Stimulated activated CD4-positive, alpha-beta T cell treated with anti-CD3 and anti-CD28 coated beads, TNF-alpha, amount 100 ng/mL, for 48 hours (primary cell): ENCODE data around the gene VAV1.
"Not testable (repeated sequence)": the region's sequence is repeated elsewhere in the genome, so short reads cannot be mapped to it uniquely, and the experiment has no call there.

Source experiments
- DNase-seq, 3 donors: peaks; one replicate each; pipeline ENCODE4 v3.0.0-alpha.2; 2020; ENCODE audit warnings: low read depth in 3 of 3

The VAV1 gene

DNA sequence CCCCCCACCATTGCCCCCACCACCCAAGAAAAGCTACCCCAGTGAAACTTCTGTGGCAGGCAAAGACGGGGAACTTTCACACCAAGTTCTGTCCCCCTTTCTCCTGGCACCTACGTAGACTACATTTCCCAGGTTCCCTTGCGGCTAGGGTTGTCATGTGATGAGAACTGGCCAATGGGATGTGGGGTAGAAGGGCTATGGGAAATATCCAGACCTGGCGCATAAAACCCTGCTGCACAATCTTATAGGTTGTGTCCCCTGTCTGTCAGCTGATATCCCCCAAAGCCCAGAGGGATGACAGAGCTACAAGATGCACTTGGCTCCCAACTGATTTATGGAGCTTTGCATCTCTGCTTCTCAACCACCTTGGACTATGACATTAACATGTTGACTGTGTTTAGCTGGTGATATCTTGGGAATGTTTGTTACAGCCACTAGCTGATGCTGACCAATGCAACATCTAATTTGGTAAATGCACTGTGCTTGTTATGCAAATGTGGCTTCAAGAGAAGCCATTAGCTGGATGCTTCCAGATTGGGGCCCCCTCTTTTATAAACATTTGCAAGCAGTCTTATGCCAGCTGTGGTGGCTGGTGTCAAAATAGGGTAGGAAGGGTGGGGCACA is 11.3 kb upstream of the VAV1 start:
- DNase-seq, result no peak

DNA sequence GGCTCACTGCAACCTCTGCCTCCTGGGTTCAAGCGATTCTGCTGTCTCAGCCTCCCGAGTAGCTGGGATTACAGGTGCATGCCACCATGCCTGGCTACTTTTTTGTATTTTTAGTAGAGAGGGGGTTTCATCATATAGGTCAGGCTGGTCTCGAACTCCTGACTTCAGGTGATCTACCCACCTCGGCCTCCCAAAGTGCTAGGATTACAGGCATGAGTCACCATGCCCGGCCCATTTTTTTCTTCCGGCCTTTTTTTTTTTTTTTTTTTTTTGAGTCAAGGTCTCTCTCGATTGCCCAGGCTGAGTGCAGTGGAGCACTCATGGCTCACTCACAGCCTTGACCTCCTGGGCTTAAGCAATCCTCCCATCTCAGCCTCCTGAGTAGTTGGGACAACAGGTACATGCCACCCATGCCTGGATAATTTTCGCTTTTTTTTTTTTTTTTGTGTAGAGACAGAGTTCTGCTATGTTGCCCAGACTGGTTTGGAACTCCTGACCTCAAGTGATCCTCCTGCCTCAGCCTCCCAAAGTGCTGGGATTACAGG is 10.2 kb upstream of the VAV1 start:
- DNase-seq, result not testable (repeated sequence)

DNA sequence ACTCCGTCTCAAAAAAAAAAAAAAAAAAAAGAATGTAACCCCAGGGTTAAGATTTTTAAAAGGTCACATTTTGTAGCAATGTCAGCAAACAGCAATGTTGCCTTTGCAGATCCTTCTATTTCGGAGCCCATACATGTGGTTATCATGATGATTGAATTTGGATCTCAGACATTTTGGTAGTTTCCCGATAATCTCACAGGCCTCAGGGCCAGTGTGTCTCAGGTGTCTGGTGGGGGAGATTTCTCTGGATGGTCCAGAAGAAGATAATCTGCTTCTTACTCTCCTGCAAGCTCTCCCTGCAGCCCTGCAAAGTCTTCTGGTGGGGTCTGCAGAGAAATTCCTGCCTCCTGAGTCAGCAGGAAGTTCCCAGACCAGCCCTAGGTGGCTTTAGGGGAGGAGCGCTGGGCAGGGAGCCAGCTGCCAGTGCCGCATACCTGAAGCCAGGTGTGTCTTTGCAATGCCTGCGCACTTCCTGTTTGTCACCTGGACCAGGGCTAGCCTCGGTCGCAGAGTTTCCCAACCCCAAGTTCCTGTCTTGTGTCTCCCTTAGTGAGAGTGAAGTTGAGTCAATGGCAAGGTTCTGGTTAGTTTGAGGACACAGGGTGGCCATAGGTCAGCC is 6.7 kb upstream of the VAV1 start:
- no peak for DNase-seq

DNA sequence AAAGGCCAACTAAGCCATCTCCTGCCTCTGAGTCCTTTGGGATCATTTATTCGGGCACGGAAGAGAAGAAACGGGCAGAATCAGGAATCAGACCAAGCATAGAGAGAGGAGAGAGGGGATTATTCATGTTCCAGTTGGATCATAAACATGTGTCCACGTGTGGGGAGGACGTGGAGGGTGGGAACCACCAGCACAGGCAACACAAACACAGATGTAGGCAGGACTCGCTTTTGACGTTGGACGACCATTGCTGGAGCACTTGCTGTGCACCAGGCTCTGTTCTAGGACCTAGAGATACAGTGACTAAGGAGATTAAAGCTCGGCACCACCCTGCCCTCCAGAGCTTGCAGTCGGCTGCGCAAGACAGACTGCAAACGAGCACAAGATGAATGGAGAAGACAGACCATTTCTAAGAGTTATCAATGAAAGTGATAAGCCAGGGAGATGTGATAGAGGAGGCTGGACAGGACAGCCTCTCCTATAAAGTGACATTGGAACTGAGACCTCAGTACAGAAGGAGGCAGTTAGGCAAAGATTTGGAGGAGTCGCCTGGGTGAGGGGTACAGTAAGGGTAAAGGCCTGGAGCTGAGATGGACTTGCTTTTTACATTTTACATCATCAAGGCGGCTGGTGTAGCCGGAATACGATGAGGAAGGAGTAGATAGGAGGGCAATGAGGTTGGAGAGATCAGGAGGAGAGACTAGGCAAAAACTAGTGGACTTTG is 6.0 kb upstream of the VAV1 start:
- no peak for DNase-seq

DNA sequence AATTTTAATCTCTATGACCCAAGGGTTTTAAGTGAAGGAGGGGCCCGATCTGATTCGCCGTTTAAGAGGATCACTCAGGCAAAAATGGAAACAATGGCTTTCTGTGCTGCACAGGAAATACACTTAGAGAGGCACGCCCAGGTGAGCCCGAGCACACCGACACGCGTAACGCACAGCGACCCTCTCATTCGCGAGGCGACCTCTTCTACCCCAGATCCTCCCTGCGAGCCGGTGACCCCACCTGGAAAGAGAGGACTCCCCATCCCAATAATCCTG is 5.5 kb upstream of the VAV1 start:
- DNase-seq, result no peak

DNA sequence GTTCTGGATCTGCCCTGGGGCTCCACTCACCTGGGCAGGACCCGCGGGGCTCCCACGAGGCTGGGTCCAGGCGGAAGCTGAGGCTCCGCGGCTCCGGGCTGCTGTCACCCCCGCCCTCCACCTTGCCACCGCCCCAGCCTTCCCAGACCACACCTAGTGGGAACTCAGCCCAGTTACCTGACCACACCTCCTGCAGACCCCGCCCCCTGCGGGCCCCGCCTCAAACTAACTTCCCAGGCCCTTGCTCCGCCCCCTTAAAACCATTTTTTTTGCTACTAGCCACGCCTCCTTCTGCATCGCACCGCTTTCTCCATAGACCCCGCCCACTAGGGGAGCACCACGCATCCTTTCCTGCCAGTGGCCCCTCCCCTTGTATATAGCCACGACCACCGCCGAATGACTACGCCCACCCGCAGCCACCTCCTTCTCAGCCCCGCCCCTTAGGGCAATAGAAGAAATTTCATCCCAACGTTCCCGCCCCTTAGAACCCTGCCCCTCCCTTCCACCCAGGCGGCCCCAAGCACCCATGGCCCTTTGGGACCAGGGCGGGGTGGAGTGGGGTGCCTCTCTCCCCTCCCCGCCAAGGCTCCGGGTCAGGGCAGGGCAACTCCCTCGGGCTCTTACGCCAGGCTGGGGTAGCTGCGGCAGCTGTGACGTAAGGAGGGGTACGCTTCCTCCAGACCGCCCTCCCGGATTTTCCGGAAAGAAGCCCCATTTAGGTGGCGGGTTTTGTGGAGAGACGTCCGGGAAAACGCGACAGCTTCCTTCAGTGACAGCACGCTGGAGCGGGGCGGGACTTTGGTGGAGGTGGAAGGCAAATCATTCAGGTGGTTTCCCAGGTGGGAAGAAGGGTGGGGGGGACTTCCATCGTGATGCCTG is 4.9 kb upstream of the VAV1 start, which contains the start of gene SH2D3A:
Gene SH2D3A (minus strand): TSS at position 79 of the 879 bp plus-strand sequence. CDS start 3,687 bp downstream, outside the sequence.
- peak; percentile 84 to 93 (median 92) for DNase-seq

DNA sequence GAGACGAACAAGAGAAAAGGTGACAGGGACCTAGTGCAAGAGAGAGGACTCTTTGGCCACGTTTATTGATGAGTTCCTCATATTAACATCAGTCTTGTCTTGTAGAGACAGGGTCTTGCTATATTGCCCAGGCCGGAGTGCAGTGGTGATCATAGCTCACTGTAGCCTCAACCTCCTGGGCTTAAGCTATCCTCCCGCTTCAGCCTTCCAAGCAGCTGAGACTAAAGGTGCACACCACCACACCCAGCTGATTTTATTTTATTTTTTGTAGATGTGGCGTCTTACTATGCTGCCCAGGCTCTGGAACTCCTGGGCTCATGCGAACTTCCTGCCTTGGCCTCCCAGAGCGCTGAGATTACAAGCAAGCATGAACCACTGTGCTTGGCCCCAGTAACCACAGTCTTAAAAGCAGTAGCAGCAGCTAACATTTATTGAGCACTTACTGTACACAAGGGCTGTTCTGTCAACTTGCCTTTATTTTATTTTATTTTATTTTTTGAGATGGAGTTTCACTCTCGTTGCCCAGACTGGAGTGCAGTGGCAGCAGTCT is 4.2 kb upstream of the VAV1 start:
- no peak for DNase-seq

DNA sequence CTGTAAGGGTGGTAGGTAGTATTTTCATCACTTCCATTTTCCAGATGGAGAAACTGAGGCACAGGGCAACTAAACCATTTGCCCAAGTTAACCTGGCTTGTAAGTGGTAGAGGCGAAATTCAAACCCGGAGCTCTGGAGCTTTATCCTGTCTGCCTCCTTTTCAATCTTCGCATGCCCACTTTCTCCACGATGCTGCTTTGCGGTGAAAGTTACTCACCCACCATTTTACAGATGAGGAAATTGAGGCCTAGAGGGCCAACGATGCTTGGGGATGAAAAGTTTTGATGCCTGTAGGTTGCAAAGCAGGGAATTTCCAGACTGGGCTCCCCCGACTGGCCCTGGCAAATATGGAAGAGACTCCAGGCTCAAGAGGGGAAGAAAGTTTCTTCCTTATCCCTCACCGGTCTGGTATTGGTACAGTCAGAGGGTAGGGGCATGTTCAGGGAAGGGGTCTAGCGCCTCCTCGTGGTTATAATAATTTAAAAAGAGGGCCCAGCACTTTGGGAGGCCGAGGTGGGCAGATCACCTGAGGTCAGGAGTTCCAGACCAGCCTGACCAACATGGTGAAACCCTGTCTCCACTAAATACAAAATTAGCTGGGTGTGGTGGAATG is 3.4 kb upstream of the VAV1 start:
- no peak for DNase-seq

DNA sequence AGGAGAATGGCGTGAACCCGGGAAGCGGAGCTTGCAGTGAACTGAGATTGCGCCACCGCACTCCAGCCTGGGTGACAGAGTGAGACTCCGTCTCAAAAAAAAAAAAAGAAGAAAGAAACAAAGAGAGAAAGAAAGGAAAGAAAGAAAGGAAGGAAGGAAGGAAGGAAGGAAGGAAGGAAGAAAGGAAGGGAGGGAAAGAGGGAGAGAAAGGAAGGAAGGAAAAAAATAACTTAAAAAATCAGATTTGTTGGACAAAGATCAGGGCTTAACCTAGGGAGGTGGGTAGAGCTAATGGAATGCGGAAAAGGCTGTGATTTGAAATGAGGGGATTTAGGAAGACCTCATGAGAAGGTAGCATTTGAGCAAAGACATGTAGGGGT is 870 bp upstream of the VAV1 start:
- not testable (repeated sequence) for DNase-seq

DNA sequence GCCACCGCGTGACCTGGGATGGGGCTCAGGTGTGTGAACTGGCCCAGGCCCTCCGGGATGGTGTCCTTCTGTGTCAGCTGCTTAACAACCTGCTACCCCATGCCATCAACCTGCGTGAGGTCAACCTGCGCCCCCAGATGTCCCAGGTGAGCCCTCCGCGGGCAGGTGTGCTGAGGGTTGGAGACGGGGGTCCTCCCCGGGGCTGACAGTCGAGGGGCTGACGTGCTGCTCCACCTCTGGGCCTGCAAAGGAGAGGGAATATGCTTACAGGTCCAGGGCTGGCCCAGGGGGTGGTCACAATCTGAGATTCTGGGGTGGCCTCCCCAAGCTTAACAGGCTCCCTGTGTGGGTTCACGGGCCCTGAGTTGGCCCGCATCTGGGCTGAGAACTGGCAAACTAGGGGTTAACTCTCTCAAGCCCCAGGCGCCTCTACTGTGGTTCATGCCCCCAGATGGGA is 386 bp downstream of the VAV1 start:
- DNase-seq, result no peak

DNA sequence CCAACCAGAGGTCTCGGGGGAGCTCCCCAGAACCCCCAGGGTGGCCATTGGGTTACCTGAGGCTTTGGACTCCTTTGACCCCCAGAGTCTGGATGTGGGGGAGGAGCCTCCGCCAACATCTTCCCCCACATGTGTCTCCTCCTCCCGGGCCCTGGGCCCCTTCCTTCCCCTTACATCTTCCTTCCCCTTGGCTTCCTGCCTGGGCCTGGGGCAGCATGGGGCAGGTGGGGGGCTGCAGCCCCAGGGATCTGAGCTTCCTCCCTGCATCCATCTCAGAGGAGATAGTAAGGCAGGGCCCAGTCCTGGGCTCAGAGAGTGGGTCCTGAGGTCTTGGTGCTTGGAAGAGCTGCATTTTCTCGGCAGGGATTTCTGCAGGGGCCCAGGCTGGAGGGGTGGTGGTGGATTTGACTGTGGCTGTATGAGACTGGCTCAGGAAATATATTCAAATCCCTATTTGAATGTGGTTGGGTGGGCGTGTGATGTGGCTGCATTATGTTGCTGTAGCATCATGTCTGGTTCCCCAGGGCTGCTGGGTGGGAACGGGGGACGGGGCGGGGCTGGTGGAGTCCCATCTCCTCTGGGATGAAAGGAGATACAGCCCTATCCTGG is 919 bp downstream of the VAV1 start:
- peak; percentile 42 to 65 (median 46) for DNase-seq

DNA sequence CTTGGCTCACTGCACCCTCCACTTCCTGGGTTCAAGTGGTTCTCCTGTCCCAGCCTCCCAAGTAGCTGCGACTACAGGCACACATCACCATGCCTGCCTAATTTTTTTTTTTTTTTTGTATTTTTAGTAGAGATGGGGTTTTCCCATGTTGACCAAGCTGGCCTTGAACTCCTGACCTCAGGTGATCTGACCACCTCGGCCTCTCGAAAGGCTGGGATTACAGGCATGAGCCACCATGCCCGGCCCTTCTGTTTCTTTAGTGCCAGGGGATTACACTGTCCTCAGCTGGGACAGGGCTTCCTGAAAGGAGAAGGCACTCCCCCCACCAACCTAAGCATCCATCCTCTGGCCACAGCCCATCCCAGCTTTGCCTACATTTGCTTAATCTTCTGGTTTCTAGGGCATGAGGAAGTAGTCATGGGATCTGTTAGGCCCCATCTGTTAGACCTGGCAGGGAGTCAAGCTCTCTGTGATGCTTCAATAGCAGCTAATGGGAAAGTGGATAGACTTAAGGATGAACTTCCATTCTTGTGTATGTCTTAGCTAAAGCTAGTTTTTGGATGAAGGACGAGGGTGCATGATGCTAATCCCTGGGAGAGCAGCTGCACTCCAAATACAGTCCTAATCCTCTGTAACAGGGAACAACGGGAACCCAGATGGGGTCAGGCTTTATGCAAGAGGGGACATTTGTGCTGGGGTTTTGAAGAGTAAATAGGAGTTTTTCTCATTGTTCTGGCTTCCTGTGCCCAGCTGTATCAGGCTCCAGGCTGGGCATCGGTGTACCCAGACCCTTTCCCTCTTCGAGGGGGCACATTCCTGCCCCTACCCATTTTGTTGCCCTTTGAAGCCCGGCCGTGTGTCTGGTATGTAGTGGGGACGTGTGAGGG is 2.6 kb downstream of the VAV1 start:
- DNase-seq, result no peak

DNA sequence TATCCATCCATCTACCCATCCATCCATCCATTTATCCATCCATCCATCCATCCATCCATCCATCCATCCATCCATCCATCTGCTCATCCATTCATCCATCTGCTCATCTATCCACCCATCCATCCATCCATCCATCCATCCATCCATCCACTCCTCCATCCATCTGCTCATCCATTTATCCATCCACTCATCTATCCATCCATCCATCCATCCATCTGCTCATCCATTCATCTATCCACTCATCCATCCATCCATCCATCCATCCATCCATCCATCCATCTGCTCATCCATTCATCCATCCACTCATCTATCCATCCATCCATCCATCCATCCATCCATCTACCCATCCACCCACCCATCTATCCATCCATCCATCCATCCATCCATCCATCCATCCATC is 3.5 kb downstream of the VAV1 start:
- DNase-seq, result not testable (repeated sequence)

DNA sequence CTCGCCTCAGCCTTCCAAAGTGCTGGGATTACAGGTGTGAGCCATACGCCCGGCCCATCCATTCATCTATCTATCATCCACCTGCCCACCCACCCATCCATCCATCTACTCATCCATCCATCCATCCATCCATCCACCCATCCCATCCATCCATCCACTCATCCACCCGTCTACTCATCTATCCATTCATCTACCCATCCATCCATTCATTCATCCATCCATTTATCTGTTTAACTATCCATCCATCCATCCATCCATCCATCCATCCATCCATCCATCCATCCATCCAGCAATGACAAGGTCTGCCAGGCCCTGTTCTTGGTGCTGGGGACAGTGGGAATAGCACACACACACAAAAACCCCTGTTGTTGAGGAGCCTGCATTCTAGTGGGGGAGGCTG is 4.5 kb downstream of the VAV1 start:
- no peak for DNase-seq

DNA sequence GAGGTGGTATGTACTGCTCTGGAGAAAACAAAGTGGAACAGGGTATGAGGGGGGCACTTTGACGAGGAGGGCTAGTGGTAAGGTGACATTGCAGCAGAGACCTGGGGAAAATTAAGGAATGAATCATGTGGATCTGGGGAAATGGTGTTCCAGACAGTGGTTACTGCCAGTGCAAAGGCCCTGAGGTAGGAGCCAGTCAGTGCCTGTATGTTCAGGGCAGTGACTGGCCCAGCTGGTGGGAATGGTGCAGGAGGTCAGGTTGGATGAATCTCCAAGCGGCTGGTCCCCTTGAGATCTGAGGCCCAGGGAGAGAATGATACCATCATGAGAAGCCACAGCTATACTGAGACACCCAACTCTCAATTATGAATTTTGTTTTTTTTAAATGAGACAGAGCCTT is 4.9 kb downstream of the VAV1 start:
- DNase-seq, result no peak

DNA sequence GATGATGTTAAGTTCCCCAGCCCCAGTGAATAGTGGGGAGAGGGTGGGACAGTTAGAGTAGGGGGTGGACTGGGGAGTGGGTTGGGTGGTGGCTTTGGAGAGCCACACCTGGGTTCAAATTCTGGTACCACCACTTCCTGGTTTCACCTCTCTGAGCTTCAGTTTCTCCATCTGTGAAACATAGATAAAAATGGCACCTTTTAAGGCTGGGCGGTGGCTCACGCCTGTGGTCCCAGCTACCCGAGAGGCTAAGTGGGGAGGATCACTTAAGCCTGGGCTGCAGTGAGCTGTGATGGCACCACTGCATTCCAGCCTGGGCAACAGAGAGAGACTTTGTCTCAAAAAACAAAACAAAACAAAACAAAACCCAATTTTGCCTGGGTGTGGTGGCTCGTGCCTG is 5.9 kb downstream of the VAV1 start:
- no peak for DNase-seq

DNA sequence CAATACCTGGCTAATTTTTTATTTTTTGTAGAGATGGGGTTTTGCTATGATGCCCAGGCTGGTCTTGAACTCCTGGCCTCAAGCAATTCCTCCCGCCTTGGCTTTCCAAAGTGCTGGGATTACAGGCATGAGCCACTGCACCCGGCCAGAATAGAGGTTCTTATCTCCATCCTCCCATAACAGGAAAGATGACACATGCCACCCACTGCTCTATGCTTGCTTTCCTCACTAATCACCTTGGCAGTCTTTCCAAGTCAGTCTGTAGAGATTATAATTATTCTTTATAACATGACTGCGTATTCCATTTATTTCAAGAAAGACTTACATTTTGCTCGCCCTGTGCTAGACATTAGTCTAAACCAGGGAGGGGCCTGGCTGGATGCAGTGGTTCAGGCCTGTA is 6.7 kb downstream of the VAV1 start:
- DNase-seq, result no peak

DNA sequence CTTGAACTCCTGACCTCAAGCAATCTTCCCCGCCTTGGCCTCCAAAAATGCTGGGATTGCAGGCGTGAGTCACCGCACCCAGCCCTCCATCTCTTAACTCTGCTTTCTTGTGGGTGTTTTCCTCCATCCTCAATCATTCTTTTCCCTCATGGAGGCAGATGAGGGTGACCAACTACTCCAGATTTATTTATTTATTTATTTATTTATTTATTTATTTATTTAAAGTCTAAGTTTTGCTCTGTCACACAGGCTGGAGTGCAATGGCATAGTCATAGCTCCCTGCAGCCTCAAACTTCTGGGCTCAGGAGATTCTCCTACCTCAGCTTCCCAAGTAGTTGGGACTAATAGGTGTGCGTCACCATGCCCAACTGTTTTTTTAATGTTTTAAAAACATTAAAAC is 14.9 kb downstream of the VAV1 start:
- DNase-seq, result no peak

DNA sequence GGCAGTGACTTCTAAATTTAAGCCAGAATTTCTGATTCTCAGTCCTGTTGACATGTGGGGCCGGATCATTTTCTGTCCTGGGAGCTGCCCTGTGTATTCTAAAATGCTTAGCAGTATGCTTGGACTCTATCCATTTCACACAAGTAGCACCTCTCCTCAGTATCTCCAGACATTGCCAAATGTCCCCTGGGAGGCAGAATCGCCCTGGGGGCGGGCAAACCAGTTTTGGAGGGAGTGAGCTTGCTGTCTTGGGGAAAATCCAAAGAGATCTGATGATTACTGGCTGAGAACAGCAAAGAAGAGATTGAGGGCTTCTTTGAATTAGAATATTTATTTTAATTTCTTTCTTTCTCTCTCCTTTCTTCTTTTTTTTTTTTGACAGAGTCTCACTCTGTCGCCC is 16.4 kb downstream of the VAV1 start:
- no peak for DNase-seq
